ENCODE data around the gene SEBOX.
A peak's percentile ranks its signal among the peaks of the same experiment; 100 is the strongest.

Gene SEBOX, protein sequence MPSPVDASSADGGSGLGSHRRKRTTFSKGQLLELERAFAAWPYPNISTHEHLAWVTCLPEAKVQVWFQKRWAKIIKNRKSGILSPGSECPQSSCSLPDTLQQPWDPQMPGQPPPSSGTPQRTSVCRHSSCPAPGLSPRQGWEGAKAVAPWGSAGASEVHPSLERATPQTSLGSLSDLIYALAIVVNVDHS

DNA sequence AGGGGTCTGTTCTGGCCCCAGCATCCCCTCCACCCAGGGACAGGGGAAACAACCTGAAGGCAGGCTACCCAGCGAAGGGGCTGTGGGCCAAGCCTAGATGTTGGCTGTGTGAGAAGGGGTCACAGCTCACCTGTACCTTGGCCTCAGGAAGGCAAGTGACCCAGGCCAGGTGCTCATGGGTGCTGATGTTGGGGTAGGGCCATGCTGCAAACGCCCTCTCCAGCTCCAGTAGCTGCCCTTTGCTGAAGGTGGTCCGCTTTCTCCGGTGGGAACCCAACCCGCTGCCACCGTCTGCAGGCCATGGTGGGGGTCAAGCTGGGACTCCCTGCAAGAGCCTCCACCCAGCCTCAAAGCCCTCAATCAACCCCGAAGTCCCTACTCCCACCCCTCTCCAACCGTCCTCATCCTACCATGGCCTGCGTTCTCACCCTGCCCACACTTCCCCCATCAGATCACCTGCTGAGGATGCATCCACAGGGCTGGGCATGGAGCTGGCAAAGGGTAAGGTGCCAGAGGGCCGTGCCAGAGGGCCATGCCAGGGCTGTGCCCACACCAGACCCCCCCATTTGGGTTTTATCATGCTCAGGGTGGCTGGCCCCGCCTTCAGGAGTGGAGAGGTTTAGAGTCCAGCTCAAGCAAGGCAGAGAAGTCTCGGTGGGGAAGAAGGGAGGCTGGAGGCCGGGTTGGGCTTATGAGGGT, at the start of gene SEBOX:
Gene SEBOX, minus strand, starts transcription at position 535 of the 699 bp plus-strand sequence. Its CDS starts 48 bp downstream, at position 487.
- no peak for DNase-seq

DNA sequence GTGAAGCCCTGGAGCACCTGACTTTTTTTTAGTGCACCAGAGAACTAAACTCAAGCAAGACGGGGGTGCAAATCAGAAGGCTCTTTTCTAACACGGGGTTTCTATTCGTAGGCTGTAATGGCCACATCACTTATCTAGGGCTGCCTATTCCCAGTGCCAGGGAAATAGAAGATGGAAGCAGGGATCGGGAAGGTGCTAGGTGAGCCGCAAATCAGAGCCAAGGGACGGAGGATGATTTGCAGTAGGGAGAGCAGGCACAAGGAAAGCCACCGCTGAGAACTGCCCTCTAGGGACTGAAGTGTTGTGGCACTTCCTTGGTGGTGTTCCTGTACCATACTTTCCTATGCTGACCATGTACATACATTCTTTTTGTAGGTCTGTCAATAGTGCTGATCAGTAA, 48.8 kb upstream of the SEBOX start:
- DNase-seq, result no peak

DNA sequence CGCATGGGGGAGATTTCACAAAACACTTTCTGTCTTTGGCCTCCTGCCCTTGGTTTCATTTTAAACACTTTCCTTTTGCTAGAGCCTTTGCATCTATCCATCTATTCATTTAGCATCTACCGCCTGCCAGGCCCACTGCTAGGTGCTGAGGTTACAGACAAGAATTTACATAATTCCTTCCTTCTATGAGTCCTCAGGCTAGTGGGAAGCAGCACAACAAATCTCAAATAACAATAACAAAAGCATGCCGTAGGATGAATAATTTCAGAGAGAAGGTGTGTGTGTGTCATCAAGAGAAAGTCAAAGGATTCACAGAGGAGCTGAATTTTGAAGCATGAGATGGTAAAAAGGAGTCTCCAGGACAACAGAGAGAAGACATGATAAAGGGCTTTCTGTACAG, 47.1 kb upstream of the SEBOX start:
- DNase-seq, result no peak

DNA sequence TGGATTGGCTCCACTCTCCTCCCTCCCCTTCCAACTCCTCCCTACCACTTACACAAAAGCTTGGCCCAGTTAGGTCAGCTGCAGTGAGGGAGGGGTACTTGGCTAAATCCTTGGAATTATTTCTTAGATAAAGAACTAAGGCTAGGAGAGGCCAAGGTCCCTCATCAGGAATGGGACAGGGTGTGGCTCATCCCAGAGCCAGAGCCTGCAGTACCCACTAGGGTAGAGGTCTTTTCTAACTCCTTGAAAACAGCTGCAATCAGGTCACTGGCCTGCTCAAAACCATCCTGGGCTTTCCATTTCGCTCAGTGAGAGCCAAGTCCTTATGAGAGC, 42.9 kb upstream of the SEBOX start:
- DNase-seq, result no peak

DNA sequence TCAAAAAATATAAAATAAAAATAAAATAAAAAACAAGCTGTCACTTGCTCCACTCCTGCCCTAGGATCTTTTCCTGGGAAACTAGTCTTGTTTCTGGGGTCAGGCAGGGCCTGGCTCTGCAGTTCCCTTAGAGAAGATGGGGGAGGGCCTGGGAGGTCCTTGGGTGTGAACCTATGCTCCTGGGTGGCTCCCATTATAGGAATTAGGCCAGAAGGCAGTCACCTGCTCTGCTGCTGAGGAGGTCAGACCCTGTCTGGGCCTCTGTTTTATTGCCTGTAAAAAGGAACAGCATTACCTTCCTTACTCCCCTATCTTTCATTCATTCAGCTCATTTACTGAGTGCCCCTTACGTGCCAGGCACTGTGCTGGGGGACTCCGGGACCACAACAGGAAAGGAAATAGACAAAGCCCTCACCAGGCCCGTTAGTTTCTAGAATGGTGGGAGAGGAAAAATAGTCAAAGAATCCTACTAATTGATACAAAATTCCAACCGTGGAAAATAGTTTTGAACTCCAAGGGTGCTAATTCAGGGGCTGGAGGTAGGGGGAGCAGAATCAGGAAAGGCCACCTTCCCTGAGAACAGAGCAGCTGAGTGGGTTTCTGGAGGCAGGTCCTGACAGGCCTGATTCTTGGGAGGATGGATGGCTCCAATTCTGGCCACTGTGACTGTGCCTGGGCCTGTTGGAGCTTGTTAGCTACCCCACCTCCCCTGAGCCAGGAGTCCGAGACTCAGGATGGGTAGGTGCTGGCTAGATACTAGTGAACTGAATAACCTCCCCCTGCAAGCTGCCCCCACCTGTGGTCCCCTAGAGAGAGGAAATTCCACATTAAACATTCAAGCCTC, 42.4 kb upstream of the SEBOX start:
- no peak for DNase-seq

DNA sequence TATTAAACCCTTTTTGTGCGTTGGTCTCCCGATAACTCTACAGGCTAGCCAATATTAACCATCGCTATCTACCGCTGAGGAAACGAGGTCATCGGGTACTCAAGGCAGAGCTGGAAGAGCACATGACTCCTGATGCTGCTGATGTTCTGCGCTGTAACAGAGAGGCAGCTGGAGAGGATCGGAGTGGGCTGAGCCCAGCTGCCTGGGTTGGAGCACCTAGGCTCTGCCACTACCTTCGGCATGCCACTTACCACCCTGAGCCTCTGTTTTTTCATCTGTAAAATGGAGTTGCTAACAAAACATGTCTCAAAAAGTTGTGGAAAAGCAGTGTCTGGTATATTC, 41.4 kb upstream of the SEBOX start:
- no peak for DNase-seq

DNA sequence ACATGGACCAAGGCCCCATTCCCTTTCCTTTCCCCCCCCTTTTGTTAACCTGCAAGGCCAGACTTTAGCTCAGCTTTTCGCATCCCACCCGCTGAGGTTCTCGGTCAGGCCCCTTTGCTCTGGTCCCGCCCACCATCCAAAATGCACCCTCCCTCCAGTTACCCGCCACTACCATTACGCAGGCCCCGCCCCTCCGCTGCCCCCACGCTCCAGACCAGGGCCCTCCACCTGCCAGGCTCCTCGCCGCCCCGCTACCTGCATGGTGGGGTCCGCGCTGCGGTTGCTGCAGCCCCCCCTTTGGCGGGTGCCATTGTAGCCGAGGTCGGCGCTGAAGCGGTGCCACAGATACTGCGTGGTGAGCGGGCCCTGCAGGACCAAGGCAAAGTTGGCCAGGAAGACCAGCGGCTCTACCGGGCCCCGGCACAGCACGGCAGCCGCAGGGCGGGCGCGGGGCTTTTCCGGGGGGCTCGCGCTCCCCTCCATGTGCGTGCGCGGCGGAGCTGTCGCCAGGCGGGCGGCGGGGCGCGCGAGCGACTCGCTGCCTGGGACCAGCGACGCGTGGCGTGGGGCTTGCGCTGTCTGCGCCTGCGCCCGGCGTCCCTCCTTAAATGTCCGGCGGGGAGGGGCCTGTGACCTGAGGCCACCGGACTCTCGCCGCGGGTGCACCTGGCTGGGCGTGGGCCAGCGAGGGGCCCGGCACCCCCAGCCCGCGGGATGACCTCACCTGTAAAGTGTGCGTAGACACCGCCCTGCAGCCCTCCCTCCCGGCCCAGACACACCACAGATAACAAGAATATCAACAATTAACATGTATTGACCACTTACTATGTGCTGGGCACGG, 40.9 kb upstream of the SEBOX start, which contains the start of gene SLC46A1:
Gene SLC46A1, minus strand, starts transcription at position 581 of the 841 bp plus-strand sequence. Its CDS starts 98 bp downstream, at position 483.
- DNase-seq, result peak; percentile 63

DNA sequence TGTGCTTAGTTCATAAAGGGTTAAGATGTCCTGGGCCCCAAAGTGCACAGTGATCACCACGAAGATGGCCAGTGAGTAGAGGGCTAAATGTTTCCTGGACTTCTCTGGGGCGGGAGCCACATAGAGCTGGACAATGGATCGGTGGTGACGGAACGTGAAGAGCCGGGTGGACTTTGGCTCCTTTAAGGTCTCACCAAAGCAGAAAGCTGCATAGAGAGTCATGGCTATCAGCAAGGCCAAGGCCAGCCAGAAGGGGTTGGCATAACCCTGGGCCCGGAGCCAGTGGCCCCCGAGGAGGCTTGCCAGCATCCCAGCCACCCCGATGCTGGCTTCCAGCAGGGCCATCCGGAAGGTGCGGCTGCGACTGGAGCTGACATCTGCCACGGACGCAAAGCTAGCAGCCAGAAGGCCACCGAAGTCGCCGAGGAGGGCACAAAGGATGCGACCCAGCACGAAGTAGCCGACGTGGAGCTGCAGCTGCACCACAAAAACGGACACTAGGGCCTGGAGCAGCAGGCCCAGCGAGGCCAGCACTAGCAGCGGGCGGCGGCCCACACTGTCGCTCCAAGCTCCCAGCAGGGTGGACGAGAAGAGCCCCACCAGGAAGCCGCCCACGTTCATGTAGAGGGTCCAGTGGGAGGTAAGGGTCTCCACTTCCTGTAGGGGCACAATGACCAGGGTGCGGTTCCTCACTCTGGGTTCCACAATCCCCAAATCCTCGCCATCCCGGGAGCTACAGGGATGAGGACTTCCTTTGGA, 40.0 kb upstream of the SEBOX start:
- DNase-seq, result no peak

DNA sequence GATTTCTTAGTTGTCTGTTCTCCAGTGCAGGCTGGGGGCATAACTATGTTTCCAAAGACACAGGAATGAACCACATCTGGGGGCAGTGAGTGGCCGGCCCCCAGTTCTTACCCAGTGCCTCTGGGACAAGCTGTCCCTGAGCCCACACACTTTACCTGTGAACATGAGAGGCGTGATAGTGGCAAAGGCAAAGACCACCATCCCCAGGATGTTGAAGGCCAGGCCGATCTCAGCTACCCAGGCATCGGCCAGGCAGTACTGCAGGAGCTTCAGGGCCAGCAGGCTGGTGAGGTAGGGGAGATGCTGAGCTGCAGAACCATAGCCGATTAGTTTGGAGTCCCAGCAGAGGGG, 39.4 kb upstream of the SEBOX start:
- no peak for DNase-seq

DNA sequence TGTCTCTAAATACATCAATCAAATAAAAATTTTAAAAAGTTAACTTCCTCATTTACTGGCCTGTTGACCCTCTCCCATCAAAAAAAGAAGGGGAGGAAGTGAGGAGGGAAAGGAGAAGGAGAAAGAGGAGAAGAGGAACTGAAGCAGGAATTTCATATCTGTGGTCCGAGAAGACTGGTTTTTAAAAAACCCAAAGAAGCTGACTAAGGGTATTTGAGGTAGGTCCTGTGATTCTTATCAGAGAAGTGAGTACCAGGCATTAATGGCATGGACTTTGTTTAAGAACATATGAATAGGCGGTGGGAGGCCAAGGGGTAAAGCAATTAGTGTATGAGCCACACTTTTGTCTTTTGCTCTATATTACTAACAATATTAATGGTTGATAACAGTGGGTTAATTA, 39.0 kb upstream of the SEBOX start:
- DNase-seq, result no peak

DNA sequence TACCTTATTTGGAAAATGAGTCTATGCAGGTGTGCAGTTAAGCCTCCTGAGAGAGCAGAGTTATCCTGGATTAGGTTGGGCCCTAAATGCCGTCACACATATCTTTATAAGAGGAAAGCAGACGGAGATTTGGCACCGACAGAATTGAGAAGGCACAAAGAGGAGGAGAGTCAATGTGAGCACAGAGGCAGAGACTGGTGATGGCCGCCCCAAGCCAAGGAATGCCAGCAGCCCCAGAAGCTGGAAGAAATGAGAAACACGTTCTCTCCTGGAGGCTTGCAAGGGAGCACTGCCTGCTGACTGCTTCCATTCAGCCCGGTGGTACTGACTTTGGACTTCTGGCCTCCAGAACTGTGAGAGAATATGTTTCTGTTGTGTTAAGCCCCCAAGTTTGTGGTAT, 37.8 kb upstream of the SEBOX start:
- DNase-seq, result no peak

DNA sequence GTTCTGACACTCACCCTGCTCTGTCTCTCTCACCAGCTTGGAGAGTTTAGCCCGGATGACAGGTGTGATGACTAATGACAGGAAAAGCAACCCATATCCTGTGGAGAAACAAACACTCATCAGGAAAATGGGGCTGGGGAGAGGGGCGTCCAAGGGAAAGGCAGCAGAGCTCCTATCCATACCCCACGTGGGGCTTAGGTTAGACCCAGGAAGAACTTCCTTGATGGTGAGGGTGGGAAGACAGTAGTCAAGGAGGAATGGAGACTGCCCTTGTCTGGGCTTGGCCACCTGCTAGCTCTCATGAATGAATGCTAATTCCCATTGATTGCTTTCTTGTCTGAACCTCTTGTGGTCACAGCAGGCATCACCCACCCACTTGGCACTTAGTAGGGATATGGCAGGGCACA, 37.2 kb upstream of the SEBOX start:
- DNase-seq, result no peak

DNA sequence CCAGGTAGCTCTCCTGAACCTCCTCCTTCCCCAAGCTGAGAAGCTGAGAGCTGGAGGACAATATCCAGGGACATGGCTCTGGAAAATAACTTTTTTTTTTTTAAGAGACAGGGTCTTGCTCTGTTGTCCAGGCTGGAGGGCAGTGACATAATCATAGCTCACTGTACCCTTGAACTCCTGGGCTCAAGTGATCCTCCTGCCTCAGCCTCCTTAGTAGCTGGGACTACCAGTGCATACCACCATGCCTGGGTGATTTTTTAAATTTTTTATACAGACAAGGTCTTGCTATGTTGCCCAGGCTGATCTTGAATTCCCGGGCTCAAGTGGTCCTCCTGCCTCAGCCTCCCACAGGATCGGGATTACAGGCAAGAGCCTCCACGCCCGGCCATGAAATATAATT, 34.8 kb upstream of the SEBOX start:
- DNase-seq, result no peak

DNA sequence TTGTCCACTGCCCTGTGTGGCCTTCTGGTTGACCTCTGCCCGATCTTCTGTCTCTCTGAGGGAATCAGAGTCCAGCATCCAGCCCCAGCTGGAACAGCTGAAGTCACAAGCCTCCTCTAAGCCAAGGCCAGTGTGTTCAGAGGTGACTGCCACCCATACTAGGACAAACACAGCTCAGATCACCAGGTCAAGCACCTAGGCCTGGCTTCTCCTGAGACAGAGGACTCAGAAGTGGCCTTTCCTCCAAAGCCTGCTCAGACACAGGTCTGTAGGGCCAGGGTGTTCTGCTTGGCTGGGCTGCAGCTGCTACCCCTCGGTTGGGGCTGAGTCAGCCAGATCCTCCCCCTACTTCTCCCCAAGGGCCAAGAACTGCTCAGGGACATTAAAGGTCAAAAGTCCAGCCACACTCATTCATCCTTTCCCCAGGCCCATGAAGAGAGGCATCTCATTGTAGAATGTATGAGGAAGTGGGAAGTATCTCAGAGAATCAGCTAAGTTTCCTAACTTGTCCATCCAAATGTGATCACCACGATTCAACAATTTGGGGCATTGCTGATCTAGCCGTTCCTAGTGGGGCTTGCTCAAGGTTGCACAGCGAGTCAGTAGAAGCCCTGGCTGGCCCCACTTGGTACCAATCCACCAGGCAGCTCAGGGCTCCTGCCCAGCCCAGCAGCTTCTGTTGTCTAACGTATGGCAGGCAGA, 33.4 kb upstream of the SEBOX start:
- DNase-seq, result no peak

DNA sequence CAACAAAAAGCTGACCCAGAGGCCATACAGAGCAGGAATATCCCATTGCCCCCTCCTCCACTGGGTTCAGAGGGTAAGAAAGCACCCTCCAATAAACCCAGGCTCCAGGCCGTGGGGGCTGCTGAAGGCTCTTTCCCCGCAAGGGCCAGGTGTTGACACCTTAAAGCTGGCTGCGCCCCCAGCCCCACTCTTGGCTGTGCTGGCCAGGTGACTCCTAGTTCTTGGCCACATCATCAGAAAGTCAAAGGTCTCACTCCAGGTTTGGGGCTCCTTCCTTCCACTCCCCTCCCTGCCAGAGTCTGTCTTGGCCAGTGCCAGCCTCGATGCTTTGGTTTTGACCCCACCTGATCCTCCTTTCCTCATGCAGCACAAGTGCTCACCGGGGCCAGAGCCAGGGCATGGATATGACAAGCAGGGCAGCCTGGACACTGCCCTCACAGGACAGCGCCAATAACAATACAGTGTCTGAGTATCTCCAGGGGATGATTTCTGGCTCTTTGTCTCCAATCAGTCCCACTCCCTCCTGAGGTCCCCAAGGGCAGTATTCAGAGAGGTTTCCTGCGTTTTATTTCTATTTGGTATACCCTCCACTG, 32.8 kb upstream of the SEBOX start:
- DNase-seq, result no peak

DNA sequence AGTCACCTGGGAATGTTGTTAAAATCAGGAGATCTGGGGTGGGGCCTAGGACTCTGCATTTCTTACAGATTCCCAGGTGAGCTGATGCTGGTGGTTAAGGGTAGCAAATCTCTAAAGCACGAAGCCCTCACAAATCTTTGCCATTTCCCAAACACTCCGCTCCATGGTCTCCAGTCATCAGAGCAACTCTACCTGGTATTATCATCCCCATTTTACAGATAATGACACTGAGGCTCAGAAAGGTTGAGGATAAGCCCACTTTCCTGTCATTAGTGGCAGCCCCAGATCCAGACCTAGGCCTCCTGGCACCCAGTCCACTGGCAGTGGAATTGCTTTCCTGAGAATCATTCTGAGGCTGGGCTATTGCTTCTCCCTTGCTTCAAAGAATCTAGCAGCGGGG, 32.3 kb upstream of the SEBOX start:
- no peak for DNase-seq

DNA sequence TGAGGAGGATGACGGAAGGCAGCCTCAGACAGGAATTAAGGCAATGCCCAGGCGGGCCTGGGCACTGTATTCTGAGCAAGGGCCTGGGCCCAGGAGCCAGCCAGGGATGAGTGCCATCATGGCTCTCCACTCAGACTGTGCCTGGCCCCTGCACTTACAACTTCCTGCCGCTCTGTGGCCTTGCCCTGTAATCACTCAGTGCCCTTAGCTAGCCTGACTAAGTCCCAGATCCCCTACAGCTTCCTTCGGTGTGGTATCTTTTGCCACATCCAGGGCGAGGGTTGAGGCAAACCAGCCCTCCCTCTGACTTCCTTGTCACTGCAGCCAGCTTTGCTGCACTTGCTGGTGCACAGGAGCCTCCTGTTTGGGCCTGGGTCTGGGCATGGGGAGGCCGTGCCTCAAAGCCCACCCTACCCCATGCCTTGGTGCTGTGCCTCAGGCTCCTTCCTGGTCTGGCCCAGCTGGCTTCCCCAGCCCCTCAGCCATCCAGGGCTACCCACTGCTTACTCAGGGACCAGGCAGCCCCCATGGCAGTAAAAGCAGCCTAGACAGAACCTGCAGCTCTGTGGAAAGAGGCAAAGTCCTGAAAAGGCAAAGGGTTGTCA, 31.7 kb upstream of the SEBOX start:
- no peak for DNase-seq

DNA sequence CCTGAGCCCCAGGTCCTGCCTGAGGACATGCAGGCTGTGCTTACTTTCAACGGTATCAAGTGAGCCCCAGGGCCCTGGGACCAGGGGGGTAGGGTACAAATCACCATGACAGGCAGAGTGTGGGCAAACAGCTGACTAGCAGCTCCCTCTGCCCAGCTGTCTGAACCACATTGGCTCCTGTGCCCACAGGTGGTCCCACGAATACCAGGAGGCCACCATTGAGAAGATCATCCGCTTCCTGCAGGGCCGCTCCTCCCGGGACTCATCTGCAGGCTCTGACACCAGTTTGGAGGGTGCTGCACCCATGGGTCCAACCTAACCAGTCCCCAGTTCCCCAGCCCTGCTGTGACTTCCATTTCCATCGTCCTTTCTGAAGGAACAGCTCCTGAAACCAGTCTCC, 31.0 kb upstream of the SEBOX start:
- DNase-seq, result no peak

DNA sequence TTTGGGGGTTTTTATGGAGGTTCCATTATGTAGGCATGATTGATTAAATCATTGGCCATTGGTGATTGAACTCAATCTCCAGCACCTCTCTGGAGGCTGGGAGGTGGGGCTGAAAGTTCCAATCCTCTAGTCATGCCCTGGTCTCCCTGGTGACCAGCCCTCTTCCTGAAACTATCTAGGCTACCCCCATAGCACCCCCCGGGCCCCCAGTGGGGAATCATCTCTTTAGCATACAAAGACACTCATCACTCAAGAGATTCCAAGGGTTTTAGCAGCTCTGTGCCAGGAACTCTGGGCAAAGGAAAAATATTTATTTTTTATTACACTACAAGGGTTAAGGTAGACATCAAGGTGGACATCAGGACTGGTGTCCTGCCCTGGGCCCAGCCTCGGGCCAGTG, 30.4 kb upstream of the SEBOX start:
- no peak for DNase-seq

DNA sequence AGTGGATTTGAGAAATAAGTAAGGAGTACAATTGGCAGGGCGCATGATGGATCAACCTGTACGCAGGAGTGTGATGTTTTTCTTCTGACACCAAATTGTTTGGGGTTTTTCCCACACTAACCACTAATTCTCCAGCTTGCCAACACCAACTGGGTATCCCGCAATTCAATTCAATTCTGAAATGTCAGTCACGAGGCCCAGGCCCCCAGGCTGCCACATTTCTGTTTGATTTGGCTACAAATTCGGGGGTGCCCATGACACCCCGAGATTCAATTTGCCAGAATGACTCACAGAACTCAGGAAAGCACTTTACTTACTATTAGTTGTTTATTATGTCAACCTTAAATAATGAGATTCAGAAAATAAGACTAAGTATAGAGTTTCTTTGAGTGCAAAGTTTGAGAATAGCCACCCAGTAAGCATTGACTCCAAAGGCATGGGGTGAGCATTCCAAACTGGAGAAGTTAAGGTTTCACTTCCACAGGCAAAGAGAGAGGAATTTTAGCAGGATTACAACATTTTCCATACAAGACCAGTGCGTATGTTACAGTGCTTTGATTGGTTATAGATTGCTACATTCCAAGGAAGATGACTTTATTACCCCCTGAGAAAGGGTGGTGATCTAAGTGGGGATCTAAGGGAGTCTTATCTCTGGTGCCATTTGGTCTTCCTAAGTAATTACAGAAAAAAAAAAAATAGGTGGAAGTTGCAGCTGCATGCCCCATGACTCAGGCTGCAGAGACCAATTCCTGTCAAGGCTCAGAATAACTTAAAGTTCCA, 29.5 kb upstream of the SEBOX start:
- no peak for DNase-seq

Measured in activated naive CD4-positive, alpha-beta T cell treated with Interleukin-2 at 50 U/mL for 16 hours (primary cell).